IgD-negative memory B cell (primary cell): ENCODE measurements around the gene RREB1. TPM values are rescaled to one million over a fixed set of nuclear protein-coding genes. Genes with fewer than 3 reads are reported as not detected.
"Not testable (repeated sequence)": the region's sequence is repeated elsewhere in the genome, so short reads cannot be mapped to it uniquely, and the experiment has no call there.

Source experiments
- H3K27ac Mint-ChIP-seq, 3 donors: one replicate each; pipeline ENCODE4 v1.8.0; 2020 to 2022; ENCODE audit warnings: mild to moderate bottlenecking in 3 of 3, mixed read lengths in 3 of 3, moderate library complexity in 1 of 3
- H3K27me3 Mint-ChIP-seq: one replicate; pipeline ENCODE4 v1.8.0; 2021; ENCODE audit warnings: mixed read lengths
- H3K36me3 Mint-ChIP-seq: one replicate; pipeline ENCODE4 v1.8.0; 2020; ENCODE audit warnings: mild to moderate bottlenecking, mixed read lengths
- H3K4me1 Mint-ChIP-seq, 3 donors: one replicate each; pipeline ENCODE4 v1.8.0; 2020 to 2022; ENCODE audit warnings: mixed read lengths in 3 of 3, mild to moderate bottlenecking in 1 of 3
- H3K4me3 Mint-ChIP-seq, 4 donors: one replicate each; pipeline ENCODE4 v1.8.0; 2020 to 2022; ENCODE audit warnings: mild to moderate bottlenecking in 4 of 4, mixed read lengths in 4 of 4, moderate library complexity in 3 of 4
- H3K9me3 Mint-ChIP-seq, 3 donors: one replicate each; pipeline ENCODE4 v1.8.0; 2020 to 2021; ENCODE audit warnings: mixed read lengths in 3 of 3, mild to moderate bottlenecking in 1 of 3
- polyA plus RNA-seq: library from polyadenylated mRNA; unstranded; fragments of 300-500 nt; fragmentation: Illumina TruSeq; gene quantifications from one replicate; pipeline ENCODE4 v1.2.3, GENCODE V29; 2021

Gene RREB1
- polyA plus RNA-seq, 1 donor from 2014 or later: 6.1 TPM

DNA sequence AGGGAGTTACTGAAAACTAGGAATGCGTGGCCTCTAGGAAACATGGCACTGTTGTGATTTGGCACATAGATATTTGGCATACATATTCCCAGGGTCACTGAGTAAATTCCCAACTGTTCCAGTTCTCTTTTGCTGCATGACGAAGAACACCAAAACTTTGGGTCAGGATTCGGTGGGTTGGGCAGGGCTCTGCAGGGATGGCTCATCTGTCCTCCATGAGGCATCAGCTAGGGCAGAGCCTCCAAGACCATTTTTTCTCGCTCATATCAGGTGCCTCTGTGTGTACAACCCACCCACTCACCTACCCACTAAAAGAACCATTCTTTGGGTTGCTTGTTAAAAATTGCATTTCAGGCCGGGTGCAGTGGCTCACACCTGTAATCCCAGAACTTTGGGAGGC is 148.2 kb downstream of the RREB1 start:
- no peak overlapping the region for H3K4me3 Mint-ChIP-seq
- no peak overlapping the region for H3K27ac Mint-ChIP-seq
- peaks cover 3% of the 10 kb centered on the region for H3K36me3 Mint-ChIP-seq
- peaks cover 4% of the 10 kb centered on the region for H3K27me3 Mint-ChIP-seq
- H3K9me3 Mint-ChIP-seq: no peaks in the 10 kb centered on the region
- H3K4me1 Mint-ChIP-seq: peaks cover 6 to 16% (median 11%) of the 10 kb centered on the region in 3 donors

DNA sequence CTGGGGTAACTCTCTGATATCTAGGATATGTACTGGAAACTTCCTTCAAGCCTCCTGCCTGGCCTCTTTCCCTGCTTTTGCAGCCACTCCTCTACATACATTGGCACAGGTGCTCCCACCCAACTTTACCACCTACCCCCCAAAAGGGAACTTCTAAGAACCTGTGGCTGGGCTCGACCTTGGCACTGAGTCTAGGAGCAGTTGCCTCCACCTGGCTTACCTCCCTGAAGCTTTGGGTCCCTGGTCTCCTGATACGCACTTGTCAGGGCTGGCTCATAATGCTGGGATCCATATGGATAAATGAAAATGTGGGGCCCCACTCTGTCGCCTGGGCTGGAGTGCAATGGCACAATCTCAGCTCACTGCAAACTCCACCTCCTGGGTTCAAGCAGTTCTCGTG is 149.0 kb downstream of the RREB1 start:
- Mint-ChIP-seq H3K4me3 (peak overlapping the region in 1 of 4 donors; percentile 5), H3K9me3 (no peaks in the 10 kb centered on the region), H3K4me1 (peaks cover 10 to 16% (median 15%) of the 10 kb centered on the region in 3 donors), H3K27me3 (peaks cover 4% of the 10 kb centered on the region), H3K36me3 (peaks cover 3% of the 10 kb centered on the region), H3K27ac (no peak overlapping the region)

DNA sequence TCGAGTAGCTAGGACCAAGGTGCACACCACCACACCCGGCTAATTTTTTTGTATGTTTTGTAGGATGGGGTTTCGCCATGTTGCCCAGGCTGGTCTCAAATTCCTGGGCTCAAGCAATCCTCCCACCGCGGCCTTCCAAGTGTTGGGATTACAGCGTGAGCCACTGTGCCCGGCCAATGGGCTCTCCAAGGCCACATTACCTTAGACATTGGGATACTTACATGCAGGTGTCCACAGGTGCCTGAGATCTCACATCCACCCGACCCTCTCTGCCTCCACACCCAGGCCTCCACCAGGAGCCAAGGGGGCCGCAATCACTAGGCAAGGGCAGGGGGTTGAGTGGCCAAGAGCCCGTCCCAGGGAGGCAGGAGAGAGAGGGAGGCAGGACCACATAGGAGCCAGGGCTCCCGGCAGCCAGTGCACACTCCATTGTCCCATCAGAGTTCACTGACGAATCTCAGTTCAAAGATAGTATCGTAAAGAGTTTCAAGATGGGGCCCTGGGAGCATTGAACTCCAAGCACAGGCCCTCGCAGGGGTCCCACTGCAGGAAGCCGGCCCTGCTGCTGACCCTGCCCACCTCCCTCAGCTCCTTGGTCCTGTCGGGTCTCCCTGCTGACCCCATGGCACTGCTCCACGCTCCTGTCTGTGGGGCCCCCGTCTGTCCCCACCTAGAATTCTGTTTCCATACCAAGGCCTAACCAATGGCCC is 149.9 kb downstream of the RREB1 start:
- Mint-ChIP-seq H3K27ac (peak overlapping the region in 1 of 3 donors; percentile 33), H3K36me3 (peaks cover 3% of the 10 kb centered on the region), H3K4me3 (peak overlapping the region in 2 of 4 donors; percentile 54 to 81), H3K4me1 (peaks cover 15 to 18% (median 16%) of the 10 kb centered on the region in 3 donors), H3K27me3 (peaks cover 5% of the 10 kb centered on the region), H3K9me3 (no peaks in the 10 kb centered on the region)

DNA sequence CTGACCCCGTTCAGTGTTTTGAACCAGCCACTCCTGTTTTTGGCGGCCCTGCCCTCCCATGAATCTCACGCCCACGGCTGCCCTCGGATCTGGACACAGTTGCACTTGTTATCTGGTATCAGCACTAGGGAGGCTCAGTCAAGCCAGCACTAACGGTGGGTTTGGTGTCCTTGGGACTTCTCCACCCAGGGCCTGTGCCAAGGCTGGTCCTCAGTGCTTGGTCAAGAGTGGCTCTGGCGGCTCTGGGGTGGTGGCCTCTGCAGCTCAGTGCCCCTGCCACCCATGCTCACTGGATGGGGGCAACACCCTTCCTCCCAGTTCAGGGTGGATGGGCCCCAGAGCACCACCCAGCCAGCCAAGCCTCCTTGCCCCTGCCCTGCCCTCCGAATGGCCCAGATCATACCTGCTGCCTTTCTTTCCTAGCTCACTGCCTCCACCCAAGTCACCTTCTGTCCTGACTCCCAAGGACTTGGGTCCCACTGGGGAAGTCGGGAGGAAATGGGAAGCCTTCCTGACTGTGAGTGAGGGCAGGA is 150.5 kb downstream of the RREB1 start:
- Mint-ChIP-seq H3K36me3 (peaks cover 3% of the 10 kb centered on the region), H3K9me3 (no peaks in the 10 kb centered on the region), H3K4me1 (peaks cover 15 to 18% (median 16%) of the 10 kb centered on the region in 3 donors), H3K27ac (peak overlapping the region in 1 of 3 donors; percentile 33), H3K27me3 (peaks cover 5% of the 10 kb centered on the region), H3K4me3 (peak overlapping the region in 2 of 4 donors; percentile 43 to 81)

DNA sequence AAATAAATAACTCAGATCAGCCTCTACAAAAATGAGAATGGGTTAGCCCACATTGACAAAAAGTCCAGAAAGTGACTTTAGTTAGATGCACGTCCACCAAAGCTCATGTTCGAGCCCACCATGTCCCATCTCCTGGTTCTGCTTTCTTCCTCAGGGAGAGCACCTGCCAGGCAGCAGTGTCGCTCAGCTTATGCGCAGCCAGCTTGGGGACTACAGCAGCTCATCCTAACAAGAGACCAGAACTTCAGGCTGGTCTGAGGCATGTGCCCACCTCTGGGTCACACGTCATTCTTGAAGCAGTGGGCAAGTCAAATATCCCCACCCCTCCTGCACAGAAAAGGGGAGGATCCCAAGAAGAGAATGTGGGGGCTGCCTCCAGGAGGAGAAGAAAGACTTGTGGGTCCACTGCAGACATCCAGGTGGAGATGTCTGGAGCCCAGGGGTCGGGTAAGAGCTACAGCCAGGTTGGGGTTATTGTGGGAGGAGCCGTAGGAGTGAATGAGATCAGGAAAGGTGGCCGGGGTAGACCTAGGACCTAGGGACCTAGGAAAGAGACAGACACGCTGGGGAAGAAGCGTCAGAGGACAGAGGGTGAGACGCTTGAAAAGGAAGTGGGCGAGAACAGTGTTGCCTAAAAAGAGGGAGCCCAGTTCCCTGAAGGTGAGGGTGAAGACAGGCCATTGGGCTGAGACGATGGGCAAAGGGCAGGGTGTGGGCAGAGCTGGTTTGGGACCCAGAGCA is 152.7 kb downstream of the RREB1 start:
- peaks cover under 1% of the 10 kb centered on the region for H3K36me3 Mint-ChIP-seq
- H3K27me3 Mint-ChIP-seq: peaks cover 5% of the 10 kb centered on the region
- peak overlapping the region; percentile 85 to 95 (median 92) for H3K4me3 Mint-ChIP-seq

DNA sequence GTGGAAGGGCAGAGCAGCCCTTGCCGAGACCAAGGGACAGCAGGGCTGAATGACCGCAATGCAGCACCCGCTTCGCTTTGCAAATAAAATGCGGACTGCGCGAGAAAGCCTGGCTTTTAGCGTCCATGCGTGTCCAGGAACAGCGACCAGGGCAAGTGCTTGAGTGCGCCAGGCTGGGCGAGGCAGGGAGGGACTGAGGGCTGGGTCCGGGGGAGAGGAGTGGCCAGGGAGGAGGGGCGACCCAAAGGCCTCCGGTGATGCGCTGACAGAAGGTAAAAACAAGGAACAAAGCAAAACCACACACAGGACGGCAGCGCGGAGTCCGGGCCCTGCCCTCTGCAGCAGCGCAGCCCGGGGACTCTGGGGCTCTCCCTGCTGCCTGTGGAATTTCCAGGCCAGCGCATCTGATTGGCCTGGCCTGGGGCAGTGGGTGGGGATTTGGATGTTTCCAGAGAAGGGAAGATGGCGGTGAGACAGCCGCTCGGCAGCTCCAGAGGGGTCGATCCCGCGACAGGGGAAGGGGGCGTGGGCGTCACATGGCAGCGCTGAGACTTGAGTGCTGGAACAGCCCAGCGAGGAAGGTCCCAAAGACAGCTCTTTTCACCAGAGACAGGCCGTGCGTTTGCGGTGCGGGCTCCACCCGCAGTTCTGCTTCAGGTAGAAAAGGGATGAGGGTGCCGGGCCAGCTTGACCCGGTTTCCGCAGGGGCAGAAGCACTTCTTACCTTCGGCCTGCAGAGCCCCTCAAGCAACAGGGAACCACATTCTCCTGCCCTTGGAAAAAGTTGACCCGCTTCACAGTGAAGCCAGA is 153.5 kb downstream of the RREB1 start:
- Mint-ChIP-seq H3K27ac (peak overlapping the region in 1 of 3 donors; percentile 88), H3K27me3 (peaks cover 5% of the 10 kb centered on the region), H3K4me1 (peaks cover 11 to 18% (median 15%) of the 10 kb centered on the region in 3 donors), H3K9me3 (peaks cover 0 to 1% (median 0%) of the 10 kb centered on the region in 3 donors), H3K36me3 (no peaks in the 10 kb centered on the region), H3K4me3 (peak overlapping the region; percentile 85 to 95 (median 92))

More for the DNA sequence above, 152.7 kb downstream of the RREB1 start:
- H3K4me1 Mint-ChIP-seq: peaks cover 13 to 18% (median 15%) of the 10 kb centered on the region in 3 donors
- H3K9me3 Mint-ChIP-seq: no peaks in the 10 kb centered on the region
- H3K27ac Mint-ChIP-seq: no peak overlapping the region

DNA sequence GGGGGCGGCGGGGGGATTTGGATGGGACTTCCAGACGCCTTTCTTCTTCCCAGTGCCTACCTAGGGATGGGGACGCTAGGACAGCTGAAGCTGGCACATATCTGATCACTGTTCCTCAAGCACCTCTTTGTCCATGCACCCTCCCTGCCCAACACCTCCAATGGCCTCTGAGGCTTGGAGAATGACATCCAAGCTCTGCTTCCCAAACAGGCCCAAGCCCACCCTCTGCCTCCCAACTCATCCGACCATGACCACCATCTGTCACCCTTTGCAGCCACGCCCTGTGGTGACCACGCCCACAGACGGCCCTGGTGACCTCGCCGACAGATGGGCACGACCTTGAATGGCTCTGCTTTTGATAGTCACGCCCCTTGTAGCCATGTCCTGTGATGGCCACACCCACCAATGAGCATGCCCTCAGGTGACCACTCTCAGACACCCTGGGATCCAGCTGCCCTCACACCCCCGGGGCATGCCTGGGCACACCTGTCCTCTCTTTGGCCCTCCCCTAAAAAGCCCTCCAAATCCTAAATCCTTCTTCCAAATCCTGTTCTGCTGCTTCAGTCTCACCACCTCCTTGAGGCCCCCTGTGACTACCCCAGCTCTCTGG is 154.2 kb downstream of the RREB1 start:
- H3K36me3 Mint-ChIP-seq: no peaks in the 10 kb centered on the region
- H3K9me3 Mint-ChIP-seq: peaks cover 0 to 1% (median 0%) of the 10 kb centered on the region in 3 donors
- peaks cover 11 to 18% (median 15%) of the 10 kb centered on the region in 3 donors for H3K4me1 Mint-ChIP-seq
- peak overlapping the region in 1 of 3 donors; percentile 32 for H3K27ac Mint-ChIP-seq
- H3K27me3 Mint-ChIP-seq: peaks cover 5% of the 10 kb centered on the region
- peak overlapping the region; percentile 85 to 95 (median 92) for H3K4me3 Mint-ChIP-seq

DNA sequence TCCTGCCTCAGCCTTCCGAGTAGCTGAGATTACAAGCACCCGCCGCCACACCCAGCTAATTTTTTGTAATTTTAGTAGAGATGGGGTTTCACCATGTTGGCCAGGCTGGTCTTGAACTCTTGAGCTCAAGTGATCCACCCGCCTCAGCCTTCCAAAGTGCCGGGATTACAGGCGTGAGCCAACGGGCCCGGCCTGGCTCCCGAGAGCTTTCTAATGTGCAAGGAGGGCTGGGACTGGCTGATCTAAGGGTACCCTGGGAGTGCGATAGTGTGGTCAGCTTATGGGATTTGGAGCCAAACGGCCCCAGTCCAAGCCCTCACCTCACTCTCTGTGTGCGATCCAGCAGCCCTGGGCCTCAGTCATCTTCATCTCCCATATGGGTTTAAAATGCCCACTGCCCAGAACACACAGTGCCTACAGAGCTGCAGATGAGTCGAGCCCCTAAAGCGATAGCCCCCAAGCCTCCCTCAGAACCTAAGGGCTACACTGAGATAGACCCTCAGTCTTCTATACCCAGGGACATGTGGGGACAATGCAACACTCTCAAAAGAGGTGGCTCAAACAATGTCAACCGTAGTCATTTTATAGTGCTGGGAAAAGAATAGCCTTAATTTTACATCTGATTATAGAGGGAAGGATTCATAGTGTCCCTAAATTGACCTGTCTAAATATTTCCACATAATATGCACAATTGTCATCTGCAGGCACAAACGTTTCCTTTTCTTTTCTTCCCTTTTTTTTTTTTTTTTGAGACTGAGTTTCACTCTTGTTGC is 155.2 kb downstream of the RREB1 start:
- no peak overlapping the region for H3K27ac Mint-ChIP-seq
- H3K36me3 Mint-ChIP-seq: no peaks in the 10 kb centered on the region
- peak overlapping the region in 2 of 4 donors; percentile 85 to 95 for H3K4me3 Mint-ChIP-seq
- peaks cover 0 to 1% (median 0%) of the 10 kb centered on the region in 3 donors for H3K9me3 Mint-ChIP-seq
- H3K27me3 Mint-ChIP-seq: peaks cover 5% of the 10 kb centered on the region
- peaks cover 11 to 18% (median 15%) of the 10 kb centered on the region in 3 donors for H3K4me1 Mint-ChIP-seq

DNA sequence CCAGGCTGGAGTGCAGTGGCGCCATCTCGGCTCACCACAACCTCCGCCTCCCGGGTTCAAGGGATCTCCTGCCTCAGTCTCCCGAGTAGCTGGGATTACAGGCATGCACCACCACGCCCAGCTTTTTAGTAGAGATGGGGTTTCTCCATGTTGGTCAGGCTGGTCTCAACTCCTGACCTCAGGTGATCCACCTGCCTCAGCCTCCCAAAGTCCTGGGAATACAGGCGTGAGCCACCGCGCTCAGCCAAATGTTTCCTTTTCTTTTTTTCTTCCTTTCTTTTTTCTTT is 155.7 kb downstream of the RREB1 start:
- peaks cover 11 to 18% (median 15%) of the 10 kb centered on the region in 3 donors for H3K4me1 Mint-ChIP-seq
- H3K27ac Mint-ChIP-seq, H3K27me3 Mint-ChIP-seq, H3K36me3 Mint-ChIP-seq, H3K9me3 Mint-ChIP-seq: not testable (repeated sequence)
- H3K4me3 Mint-ChIP-seq: peak overlapping the region in 1 of 4 donors; percentile 32

DNA sequence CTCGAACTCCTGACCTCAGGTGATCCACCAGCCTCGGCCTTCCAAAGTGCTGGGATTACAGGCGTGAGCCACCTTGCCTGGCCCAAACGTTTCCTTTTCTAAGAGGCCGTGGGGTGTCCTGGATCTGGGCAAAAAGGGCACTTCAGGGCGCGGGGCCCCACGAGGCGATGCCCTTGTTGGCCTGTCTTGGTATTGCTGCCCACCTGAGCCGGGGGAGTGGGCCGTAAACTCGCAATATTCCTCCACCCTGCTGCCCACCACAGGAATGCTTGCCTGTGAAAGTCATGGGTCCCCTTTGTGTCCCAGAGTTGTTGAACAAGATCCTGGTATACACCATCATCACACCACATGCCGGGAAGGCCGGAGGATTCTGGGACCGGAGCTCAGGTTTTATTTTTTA is 156.3 kb downstream of the RREB1 start:
- H3K36me3 Mint-ChIP-seq: no peaks in the 10 kb centered on the region
- H3K4me1 Mint-ChIP-seq: peaks cover 8 to 18% (median 15%) of the 10 kb centered on the region in 3 donors
- peak overlapping the region in 1 of 3 donors; percentile 50 for H3K27ac Mint-ChIP-seq
- peaks cover 7% of the 10 kb centered on the region for H3K27me3 Mint-ChIP-seq
- peaks cover 0 to 1% (median 0%) of the 10 kb centered on the region in 3 donors for H3K9me3 Mint-ChIP-seq
- H3K4me3 Mint-ChIP-seq: no peak overlapping the region

DNA sequence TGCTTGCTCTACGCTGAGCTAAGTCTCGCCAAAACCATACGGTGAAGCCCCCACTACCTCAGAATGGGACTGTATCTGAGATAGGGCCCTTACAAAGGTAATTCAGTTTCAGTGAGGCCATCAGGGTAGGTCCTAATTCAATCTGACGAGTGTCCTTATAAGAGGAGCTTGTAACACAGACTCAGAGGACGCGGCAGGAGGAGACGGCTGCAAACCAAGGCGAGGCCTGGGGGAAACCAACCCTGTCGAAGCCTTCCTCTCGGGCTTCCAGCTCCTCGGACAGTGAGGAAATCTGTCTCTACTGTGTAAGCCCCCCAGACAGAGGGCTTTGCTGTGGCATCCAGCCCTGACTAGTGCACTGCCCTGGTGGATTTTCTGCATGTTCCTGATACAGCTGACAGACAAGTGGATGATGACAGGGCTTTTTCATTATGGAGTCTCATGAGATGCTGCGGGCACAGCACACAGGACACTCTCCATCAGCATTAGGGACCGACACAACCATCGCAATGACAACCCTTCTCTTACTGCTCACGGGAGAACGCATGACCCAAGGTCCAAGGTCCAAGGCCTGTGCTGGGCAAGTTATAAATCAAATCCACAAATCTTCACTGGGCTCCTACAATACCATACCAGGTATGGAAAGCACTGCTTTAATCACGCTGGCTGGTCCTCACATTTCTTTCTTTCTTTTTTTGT is 157.1 kb downstream of the RREB1 start:
- Mint-ChIP-seq H3K27me3 (peaks cover 5% of the 10 kb centered on the region), H3K9me3 (peaks cover 0 to 1% (median 0%) of the 10 kb centered on the region in 3 donors), H3K4me3 (peak overlapping the region in 1 of 4 donors; percentile 3), H3K36me3 (no peaks in the 10 kb centered on the region), H3K27ac (peak overlapping the region in 1 of 3 donors; percentile 50), H3K4me1 (peaks cover under 1 to 17% (median 15%) of the 10 kb centered on the region in 3 donors)

DNA sequence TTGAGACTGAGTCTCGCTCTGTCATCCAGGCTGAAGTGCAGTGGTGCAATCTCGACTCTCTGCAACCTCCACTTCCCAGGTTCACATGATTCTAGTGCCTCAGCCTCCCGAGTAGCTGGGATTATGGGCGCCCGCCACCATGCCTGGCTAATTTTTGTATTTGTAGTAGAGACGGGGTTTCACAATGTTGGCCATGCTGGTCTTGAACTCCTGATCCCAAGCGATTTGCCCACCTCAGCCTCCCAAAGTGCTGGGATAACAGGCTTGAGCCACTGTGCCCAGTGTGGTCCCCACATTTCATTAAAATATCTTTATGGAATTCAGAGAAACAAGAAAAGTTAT is 157.6 kb downstream of the RREB1 start:
- H3K4me1 Mint-ChIP-seq: peaks cover 0 to 15% (median 14%) of the 10 kb centered on the region in 3 donors
- not testable (repeated sequence) for H3K9me3 Mint-ChIP-seq, H3K4me3 Mint-ChIP-seq, H3K27me3 Mint-ChIP-seq, H3K36me3 Mint-ChIP-seq, H3K27ac Mint-ChIP-seq

DNA sequence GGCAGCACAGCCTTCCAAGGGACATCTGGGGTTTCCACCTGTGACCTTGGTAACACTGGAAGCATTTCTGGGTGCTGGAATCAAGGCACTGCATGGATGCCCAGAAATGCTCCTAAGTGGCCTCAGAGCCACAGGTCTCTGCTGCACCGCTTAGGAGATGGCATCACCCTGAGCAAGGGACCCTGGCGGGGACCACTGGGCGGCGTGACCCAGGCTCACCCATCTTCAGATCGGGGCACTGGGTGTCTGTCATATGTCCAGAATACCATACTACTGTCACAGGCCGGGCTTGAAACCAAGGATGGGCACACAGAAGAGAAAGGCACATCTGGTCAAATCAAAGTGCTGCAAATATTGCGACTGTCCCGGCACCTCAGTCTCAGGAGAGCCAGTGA is 159.3 kb downstream of the RREB1 start:
- H3K4me3 Mint-ChIP-seq: no peak overlapping the region
- H3K4me1 Mint-ChIP-seq: peaks cover 0 to 3% (median under 1%) of the 10 kb centered on the region in 3 donors
- H3K9me3 Mint-ChIP-seq: peaks cover 0 to 1% (median 0%) of the 10 kb centered on the region in 3 donors
- peaks cover 6% of the 10 kb centered on the region for H3K27me3 Mint-ChIP-seq
- no peaks in the 10 kb centered on the region for H3K36me3 Mint-ChIP-seq
- no peak overlapping the region for H3K27ac Mint-ChIP-seq
